WTC11 (cell line): ENCODE data around the gene TMEM200A.

Source experiments
- ATF1 ChIP-seq: sonication (generic); formaldehyde crosslinking; IDR thresholded peaks from 2 replicates; pipeline ENCODE4 v1.8.1; 2023; ENCODE audit warnings: mild to moderate bottlenecking, moderate library complexity, missing genetic modification reagents
- TEAD1 ChIP-seq: sonication (generic); formaldehyde crosslinking; IDR thresholded peaks from 2 replicates; pipeline ENCODE4 v1.8.0; 2022; ENCODE audit warnings: mild to moderate bottlenecking, missing genetic modification reagents

DNA sequence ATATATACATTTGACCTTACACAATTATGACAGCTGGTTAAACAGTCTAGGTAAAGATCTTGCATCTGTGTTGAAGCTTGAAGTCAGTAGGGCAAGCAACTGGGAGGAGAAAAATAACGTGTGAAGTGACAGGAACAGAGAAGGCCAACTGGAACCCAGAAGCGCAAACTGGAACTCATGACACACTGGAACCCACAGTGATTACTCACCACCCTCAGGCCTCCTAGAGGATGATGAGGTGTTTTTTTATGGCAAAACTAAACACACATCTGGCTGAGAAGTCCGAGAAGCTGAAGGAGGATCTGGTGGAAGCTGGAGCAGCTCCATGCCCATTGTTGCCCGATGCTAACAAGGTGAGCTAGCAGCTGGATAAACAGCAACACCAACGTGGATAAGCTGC, 108.1 kb downstream of the TMEM200A start:
- TF ChIP-seq ATF1 (no peak), TEAD1 (CRISPR knock-in tag) (no peak)
